Mucosa of descending colon (tissue), 3 donors: ENCODE measurements around the gene PPIP5K2. TPM values are rescaled to one million over a fixed set of nuclear protein-coding genes. Genes with fewer than 3 reads are reported as not detected.
"Not testable (repeated sequence)": the region's sequence is repeated elsewhere in the genome, so short reads cannot be mapped to it uniquely, and the experiment has no call there.

Experiments
- ATAC-seq: fragments of 200-7000 bp; cut with Tn5 transposase; one replicate; pipeline ENCODE4 v1.9.1; 2020; ENCODE audit warnings: mild to moderate bottlenecking, moderate library complexity
- DNase-seq, 3 donors: peaks; one replicate each; pipeline ENCODE4 v3.0.0-alpha.2; 2020
- H3K36me3 ChIP-seq: fragments of 200-600 bp; one replicate; pipeline ENCODE4 v1.8.0; 2021; ENCODE audit warnings: low read depth, mild to moderate bottlenecking
- H3K4me1 ChIP-seq: fragments of 200-600 bp; one replicate; pipeline ENCODE4 v1.8.0; 2021; ENCODE audit warnings: low read depth, mild to moderate bottlenecking
- H3K4me3 ChIP-seq: fragments of 200-600 bp; one replicate; pipeline ENCODE4 v1.8.0; 2021; ENCODE audit warnings: mild to moderate bottlenecking
- H3K9me3 ChIP-seq: fragments of 200-600 bp; one replicate; pipeline ENCODE4 v1.8.0; 2021; ENCODE audit warnings: mild to moderate bottlenecking
- intact Hi-C, 2 donors: fragments of 100-400 bp; cut with DNase I in 1 of 2; cut with micrococcal nuclease in 1 of 2; formaldehyde crosslinking; loops; one replicate each; pipeline versions ENCODE4 v1.11.0 to v1.11.1; 2022; cut with DNase I, micrococcal nuclease
- long read RNA-seq, 2 donors: library from polyadenylated mRNA; unstranded; transcript quantifications; one replicate each; pipeline ENCODE4 v2.0.0, GENCODE V29; 2019 to 2021
- total RNA-seq, 3 donors: library from RNA; stranded (reverse); fragmentation: NEBNext Ultra II Directional in 2 of 3; extraction: Animal tissue kit (Norgen Biotek cat#: 25700) in 2 of 3; gene quantifications; one replicate each; pipeline versions ENCODE4 v1.2.1 to v1.2.4, GENCODE V29; 2021 to 2023
- TF ChIP-seq, protein P1 (sequence below): fragments of 200-600 bp; IDR thresholded peaks from one replicate; pipeline ENCODE4 v1.8.0; 2022; ENCODE audit warnings: antibody characterized with exemption, mild to moderate bottlenecking
- donor health status: DM: no; HTN: no; CAD: no; lungs with moderate emphysema.
- donor health status: DM: no; HTN: no; CAD: no.
- donor health status: DM: no; HTN: yes; CAD: no.

Gene PPIP5K2
- total RNA-seq = 10 to 100 TPM; 59.0 to 90.6 (median 77.6) TPM
- long read RNA-seq, donor 1, partial matches to known transcripts = 3 of 11 reads
- long read RNA-seq, donor 1, other reads (novel, unspliced or antisense) = 8 of 11 reads
- long read RNA-seq, donor 2, partial matches to known transcripts = 14 of 18 reads
- long read RNA-seq, donor 2, other reads (novel, unspliced or antisense) = 4 of 18 reads

DNA sequence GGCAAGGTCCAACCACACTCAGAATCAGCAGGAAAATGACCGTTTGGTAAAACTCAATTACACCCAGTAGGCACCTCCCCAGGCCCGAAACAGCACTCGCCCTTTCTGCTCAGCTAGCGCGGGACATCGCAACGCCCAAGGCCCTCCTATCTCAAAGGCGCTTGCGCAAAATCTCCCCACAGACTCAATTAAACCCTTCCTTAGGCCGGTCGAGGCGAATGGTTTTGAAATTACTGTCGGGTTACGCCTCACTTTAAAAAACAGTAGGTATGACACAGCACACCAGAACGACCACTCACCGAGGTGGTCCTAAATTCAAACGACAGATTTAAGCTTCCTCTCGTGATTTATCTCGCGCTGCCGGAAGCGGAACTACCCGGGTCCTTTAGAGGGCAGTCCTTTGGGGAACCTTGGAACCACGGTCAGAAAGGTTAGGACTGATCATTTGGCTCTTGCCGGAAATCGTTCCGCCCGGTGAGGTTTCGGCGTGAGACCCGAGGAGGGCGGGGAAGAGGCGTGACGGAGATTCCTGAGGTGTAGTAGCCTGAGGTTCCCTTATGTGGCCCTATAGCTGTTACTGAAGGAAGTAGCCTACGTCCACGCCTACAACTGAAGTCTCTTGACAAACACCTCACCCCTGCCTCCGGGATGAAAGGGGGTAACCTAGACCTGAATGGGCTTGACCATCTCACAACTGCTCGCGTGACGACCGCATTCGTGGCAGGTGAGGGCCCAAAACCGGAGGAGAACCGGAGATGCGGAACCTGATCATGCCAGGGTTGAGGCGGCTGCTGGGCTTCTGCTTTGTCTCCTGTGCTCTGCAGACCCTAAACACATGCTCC is at the start of gene PPIP5K2, which contains the start of gene GIN1:
PPIP5K2 (plus strand) TSS at position 537 of the 842 bp plus-strand sequence. CDS start 9,289 bp downstream, outside the sequence.
GIN1 (minus strand) TSS at position 374 of the 842 bp plus-strand sequence. CDS start 11,431 bp downstream, outside the sequence.
- intact Hi-C loops = no loop called here
- TF ChIP-seq, protein P1, sequence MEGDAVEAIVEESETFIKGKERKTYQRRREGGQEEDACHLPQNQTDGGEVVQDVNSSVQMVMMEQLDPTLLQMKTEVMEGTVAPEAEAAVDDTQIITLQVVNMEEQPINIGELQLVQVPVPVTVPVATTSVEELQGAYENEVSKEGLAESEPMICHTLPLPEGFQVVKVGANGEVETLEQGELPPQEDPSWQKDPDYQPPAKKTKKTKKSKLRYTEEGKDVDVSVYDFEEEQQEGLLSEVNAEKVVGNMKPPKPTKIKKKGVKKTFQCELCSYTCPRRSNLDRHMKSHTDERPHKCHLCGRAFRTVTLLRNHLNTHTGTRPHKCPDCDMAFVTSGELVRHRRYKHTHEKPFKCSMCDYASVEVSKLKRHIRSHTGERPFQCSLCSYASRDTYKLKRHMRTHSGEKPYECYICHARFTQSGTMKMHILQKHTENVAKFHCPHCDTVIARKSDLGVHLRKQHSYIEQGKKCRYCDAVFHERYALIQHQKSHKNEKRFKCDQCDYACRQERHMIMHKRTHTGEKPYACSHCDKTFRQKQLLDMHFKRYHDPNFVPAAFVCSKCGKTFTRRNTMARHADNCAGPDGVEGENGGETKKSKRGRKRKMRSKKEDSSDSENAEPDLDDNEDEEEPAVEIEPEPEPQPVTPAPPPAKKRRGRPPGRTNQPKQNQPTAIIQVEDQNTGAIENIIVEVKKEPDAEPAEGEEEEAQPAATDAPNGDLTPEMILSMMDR = no peak
- H3K4me1 ChIP-seq = no peaks in the 10 kb centered on the region

DNA sequence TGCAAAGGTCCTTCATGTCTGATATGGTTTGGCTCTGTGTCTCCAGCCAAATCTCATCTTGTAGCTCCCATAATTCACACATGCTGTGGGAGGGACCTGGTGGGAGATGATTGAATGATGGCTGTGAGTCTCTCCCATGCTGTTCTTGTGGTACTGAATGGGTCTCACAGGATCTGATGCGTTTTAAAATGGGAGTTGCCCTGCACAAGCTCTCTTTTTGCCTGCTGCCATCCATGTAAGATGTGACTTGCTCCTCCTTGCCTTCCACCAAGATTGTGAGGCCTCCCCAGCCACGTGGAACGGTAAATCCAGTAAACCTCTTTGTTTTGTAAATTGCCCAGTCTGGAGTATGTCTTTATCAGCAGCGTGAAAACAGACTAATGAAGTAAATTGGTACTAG is 46.6 kb upstream of the PPIP5K2 start:
- H3K9me3 ChIP-seq = peaks cover 46% of the 10 kb centered on the region
- H3K36me3 ChIP-seq, DNase-seq, H3K4me1 ChIP-seq, H3K4me3 ChIP-seq, ATAC-seq, intact Hi-C loops: not testable (repeated sequence)

More for the DNA sequence above, at the start of gene PPIP5K2, which contains the start of gene GIN1:
- Histone ChIP-seq H3K9me3 (no peaks in the 10 kb centered on the region), H3K36me3 (no peaks in the 10 kb centered on the region), H3K4me3 (peak within 1 kb of the TSS; percentile 61)
- DNase-seq (peak; percentile 97 to 99 (median 99)), ATAC-seq (peak; percentile 96)

DNA sequence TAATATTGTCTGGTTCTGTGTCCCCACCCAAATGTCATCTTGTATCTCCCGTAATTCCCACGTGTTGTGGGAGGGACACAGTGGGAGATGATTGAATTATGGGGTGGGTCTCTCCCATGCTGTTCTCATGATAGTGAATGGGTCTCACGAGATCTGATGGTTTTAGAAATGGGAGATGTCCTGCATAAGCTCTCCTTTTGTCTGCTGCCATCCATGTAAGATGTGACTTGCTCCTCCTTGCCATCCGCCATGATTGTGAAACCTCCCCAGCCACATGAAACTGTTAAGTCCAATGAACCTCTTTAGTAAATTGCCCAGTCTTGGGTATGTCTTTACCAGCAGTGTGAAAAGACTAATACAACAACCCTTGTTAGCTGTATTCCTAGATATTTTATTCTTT is 44.7 kb upstream of the PPIP5K2 start:
- H3K4me3 ChIP-seq = no peak overlapping the region
- no peaks in the 10 kb centered on the region for H3K36me3 ChIP-seq
- DNase-seq (no peak), ATAC-seq (no peak)
- no peaks in the 10 kb centered on the region for H3K4me1 ChIP-seq
- H3K9me3 ChIP-seq = peaks cover 65% of the 10 kb centered on the region
- intact Hi-C loops = no loop called here
- TF ChIP-seq, protein P1 = no peak

DNA sequence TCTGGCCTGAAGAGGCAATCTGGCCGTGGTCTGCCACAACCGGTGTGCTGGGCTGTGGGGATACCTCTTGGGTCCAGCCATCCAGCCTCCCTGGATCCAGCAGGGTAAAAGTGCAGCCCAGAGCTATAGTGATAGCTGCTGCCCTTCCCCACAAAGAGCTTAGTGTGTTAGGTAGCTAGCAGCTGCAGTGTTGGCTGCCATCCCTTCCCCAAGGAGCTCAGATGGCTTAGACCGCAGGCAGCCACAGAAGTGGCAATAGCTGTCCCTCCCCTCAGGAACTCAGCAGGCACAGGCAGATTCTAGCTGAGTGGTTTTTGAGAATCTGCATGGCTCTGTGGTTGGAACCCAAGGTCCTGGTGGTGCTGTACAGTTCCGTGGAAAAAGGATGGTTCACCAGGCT is 40.3 kb upstream of the PPIP5K2 start:
- Histone ChIP-seq H3K9me3 (peaks cover 91% of the 10 kb centered on the region), H3K4me1 (no peaks in the 10 kb centered on the region), H3K36me3 (no peaks in the 10 kb centered on the region), H3K4me3 (no peak overlapping the region)
- TF ChIP-seq, protein P1 = no peak
- ATAC-seq = no peak
- intact Hi-C loops = no loop called here
- DNase-seq = no peak

DNA sequence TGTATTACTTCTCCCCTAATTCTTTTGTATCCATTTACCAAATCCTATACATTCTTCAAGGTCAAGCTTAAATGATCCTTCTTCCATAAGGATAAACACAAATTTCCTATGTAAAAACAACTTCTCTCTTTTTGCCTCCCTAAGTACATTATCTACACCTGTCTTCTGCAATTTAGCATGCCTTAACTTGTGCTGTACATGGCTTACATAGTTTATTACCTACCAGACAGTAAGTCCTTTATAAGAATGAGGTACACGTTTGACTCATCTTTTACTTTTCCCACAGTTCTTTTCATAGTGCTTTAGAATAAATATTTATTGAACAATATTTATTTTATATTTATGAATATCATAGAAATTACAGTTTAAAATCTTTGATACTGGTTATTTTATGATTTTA is 33.6 kb upstream of the PPIP5K2 start:
- H3K36me3 ChIP-seq = no peaks in the 10 kb centered on the region
- DNase-seq = no peak
- TF ChIP-seq, protein P1 = no peak
- no peak overlapping the region for H3K4me3 ChIP-seq
- no peaks in the 10 kb centered on the region for H3K4me1 ChIP-seq
- no peak for ATAC-seq
- intact Hi-C loops = no loop called here
- peaks cover 31% of the 10 kb centered on the region for H3K9me3 ChIP-seq

DNA sequence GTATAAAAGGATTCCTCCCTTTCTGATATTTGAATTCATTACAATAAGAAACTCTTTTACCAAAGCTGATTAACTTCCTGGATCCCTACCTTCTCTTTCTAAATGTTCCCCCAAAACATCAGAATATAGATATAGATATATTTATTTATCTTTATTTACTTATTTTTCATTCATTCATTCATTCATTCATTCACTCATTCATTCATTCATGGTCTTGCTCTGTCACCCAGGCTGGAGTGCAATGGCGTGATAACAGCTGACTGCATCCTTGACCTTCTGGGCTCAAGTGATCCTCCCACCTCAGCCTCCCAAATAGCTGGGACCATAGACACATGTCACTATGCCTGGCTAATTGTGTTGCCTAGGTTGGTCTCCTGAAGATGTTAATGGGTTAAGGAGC is 30.8 kb upstream of the PPIP5K2 start:
- H3K9me3 ChIP-seq = peaks cover 7% of the 10 kb centered on the region
- ATAC-seq (no peak), DNase-seq (no peak)
- TF ChIP-seq, protein P1 = no peak
- H3K36me3 ChIP-seq = no peaks in the 10 kb centered on the region
- H3K4me3 ChIP-seq = no peak overlapping the region
- no peaks in the 10 kb centered on the region for H3K4me1 ChIP-seq
- intact Hi-C loops = no loop called here
